Measurements from ENCODE around the gene CC2D1A. TPM values are rescaled to one million over a fixed set of nuclear protein-coding genes. Genes with fewer than 3 reads are reported as not detected.

CC2D1A gene
- total RNA-seq, 1 donor from 2014 or later, result 35.2 TPM

DNA sequence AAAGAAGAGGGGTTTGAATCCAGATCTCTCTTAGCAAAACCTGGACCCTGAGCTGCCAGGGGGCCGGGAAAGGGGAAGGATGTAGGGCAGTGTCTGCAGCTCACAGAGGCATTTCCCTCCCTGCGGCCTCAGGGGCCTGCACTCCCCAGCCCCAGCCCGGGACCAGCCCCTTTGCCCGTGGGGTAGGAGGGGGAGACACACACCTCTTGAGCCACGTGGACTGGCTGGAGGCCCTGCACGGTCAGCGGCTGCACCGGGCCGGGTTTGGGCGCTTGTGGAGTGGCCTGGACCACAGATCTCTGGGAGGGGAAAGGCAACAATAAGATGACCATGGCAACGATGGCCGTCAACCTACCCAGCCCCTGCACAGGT lies 73.2 kb downstream of the CC2D1A start:
- Mint-ChIP-seq H3K36me3 (ENCODE audit: low read depth) (peaks cover 2% of the 10 kb centered on the region), H3K4me3 (ENCODE audit: unreplicated experiment) (no peak overlapping the region), H3K27me3 (ENCODE audit: low read depth) (no peaks in the 10 kb centered on the region), H3K9me3 (ENCODE audit: low read depth) (no peaks in the 10 kb centered on the region), H3K27ac (ENCODE audit: unreplicated experiment) (no peak overlapping the region), H3K4me1 (ENCODE audit: low read depth) (peaks cover 17% of the 10 kb centered on the region)
- TF ChIP-seq, protein P1, sequence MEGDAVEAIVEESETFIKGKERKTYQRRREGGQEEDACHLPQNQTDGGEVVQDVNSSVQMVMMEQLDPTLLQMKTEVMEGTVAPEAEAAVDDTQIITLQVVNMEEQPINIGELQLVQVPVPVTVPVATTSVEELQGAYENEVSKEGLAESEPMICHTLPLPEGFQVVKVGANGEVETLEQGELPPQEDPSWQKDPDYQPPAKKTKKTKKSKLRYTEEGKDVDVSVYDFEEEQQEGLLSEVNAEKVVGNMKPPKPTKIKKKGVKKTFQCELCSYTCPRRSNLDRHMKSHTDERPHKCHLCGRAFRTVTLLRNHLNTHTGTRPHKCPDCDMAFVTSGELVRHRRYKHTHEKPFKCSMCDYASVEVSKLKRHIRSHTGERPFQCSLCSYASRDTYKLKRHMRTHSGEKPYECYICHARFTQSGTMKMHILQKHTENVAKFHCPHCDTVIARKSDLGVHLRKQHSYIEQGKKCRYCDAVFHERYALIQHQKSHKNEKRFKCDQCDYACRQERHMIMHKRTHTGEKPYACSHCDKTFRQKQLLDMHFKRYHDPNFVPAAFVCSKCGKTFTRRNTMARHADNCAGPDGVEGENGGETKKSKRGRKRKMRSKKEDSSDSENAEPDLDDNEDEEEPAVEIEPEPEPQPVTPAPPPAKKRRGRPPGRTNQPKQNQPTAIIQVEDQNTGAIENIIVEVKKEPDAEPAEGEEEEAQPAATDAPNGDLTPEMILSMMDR (IDR thresholded peaks at IDR 0.05), result no peak
- DNase-seq (ENCODE audit: low spot score), result no peak

GRCh38 chr19:13979686-13980085 lies 73.7 kb downstream of the CC2D1A start:
- Mint-ChIP-seq H3K27me3 (ENCODE audit: low read depth) (no peaks in the 10 kb centered on the region), H3K4me3 (ENCODE audit: unreplicated experiment) (no peak overlapping the region), H3K4me1 (ENCODE audit: low read depth) (peaks cover 17% of the 10 kb centered on the region), H3K27ac (ENCODE audit: unreplicated experiment) (no peak overlapping the region), H3K36me3 (ENCODE audit: low read depth) (no peaks in the 10 kb centered on the region), H3K9me3 (ENCODE audit: low read depth) (no peaks in the 10 kb centered on the region)
- no peak for DNase-seq (ENCODE audit: low spot score)
- TF ChIP-seq, protein P1 (IDR thresholded peaks at IDR 0.05), result no peak

GRCh38 chr19:13980340-13980739 lies 74.3 kb downstream of the CC2D1A start:
- H3K9me3 Mint-ChIP-seq (ENCODE audit: low read depth), result no peaks in the 10 kb centered on the region
- no peak overlapping the region for H3K4me3 Mint-ChIP-seq (ENCODE audit: unreplicated experiment)
- peaks cover 17% of the 10 kb centered on the region for H3K4me1 Mint-ChIP-seq (ENCODE audit: low read depth)
- no peak overlapping the region for H3K27ac Mint-ChIP-seq (ENCODE audit: unreplicated experiment)
- no peaks in the 10 kb centered on the region for H3K27me3 Mint-ChIP-seq (ENCODE audit: low read depth)
- H3K36me3 Mint-ChIP-seq (ENCODE audit: low read depth), result no peaks in the 10 kb centered on the region
- no peak for DNase-seq (ENCODE audit: low spot score)
- TF ChIP-seq, protein P1 (IDR thresholded peaks at IDR 0.05), result no peak

Small RNA genes within 50 kb of the gene (microRNA-seq; reads per million reads assigned to microRNA genes)
- gene MIR181C (ENCODE audit: borderline number of aligned reads), result 1,904 reads per million, percentile 84 among the genes with 10 or more reads in this experiment
- 1,330 reads per million, percentile 82 among the genes with 10 or more reads in this experiment for gene MIR181D (ENCODE audit: borderline number of aligned reads)

Other genes with a start within 250 kb of the CC2D1A start
- gene MRI1, start 141.7 kb upstream of the CC2D1A start, total RNA-seq, result 18.7 to 25.4 TPM (median 20.2 TPM) in 3 replicates
- 71.2 to 91.5 TPM (median 75.7 TPM) in 3 replicates for gene C19orf53, start 131.7 kb upstream of the CC2D1A start, total RNA-seq
- gene ZSWIM4, start 110.8 kb upstream of the CC2D1A start, total RNA-seq, result 6.8 to 10.6 TPM (median 9.5 TPM) in 3 replicates
- gene NANOS3, start 29.1 kb upstream of the CC2D1A start, total RNA-seq, result 4.4 to 6.7 TPM (median 4.7 TPM) in 3 replicates
- gene BRME1, start 84 bp upstream of the CC2D1A start, total RNA-seq, result 2.9 to 3.5 TPM (median 3.0 TPM) in 3 replicates
- 5.7 to 8.9 TPM (median 8.7 TPM) in 3 replicates for gene PODNL1, start 32.2 kb downstream of the CC2D1A start, total RNA-seq
- gene DCAF15, start 46.3 kb downstream of the CC2D1A start, total RNA-seq, result 20.7 to 21.5 TPM (median 21.0 TPM) in 3 replicates
- 9.1 to 9.4 TPM (median 9.4 TPM) in 3 replicates for gene RFX1, start 100.1 kb downstream of the CC2D1A start, total RNA-seq
- not detected in 3 replicates for gene RLN3, start 121.9 kb downstream of the CC2D1A start, total RNA-seq
- 2.5 to 3.0 TPM (median 2.9 TPM) in 3 replicates for gene IL27RA, start 125.6 kb downstream of the CC2D1A start, total RNA-seq
- gene PALM3, start 155.9 kb downstream of the CC2D1A start, total RNA-seq, result 0.82 to 0.95 TPM (median 0.92 TPM) in 3 replicates
- 1.00 to 3.7 TPM (median 2.0 TPM) in 3 replicates for gene MISP3, start 166.6 kb downstream of the CC2D1A start, total RNA-seq
- not detected in 3 replicates for gene C19orf67, start 179.6 kb downstream of the CC2D1A start, total RNA-seq
- 41.8 to 48.8 TPM (median 42.5 TPM) in 3 replicates for gene SAMD1, start 184.6 kb downstream of the CC2D1A start, total RNA-seq
- 81.4 to 103 TPM (median 88.2 TPM) in 3 replicates for gene PRKACA, start 211.6 kb downstream of the CC2D1A start, total RNA-seq
- gene ASF1B, start 230.4 kb downstream of the CC2D1A start, total RNA-seq, result 2.8 to 11.3 TPM (median 3.6 TPM) in 3 replicates